Body of pancreas (tissue), 4 donors: ENCODE results near the gene SLC12A7. TPM values are rescaled to one million over a fixed set of nuclear protein-coding genes. Genes with fewer than 3 reads are reported as not detected.
A peak's percentile ranks its signal among the peaks of the same experiment; 100 is the strongest.

Source experiments
- ATAC-seq: fragments of 150-250 bp; one replicate; pipeline ENCODE4 v1.9.1; 2016
- DNase-seq, 4 donors: peaks; one replicate each; pipeline ENCODE4 v3.0.0-alpha.2; 2019
- H3K27ac ChIP-seq, 4 donors: fragments of 200-600 bp; sonication (generic); 1 replicate in 3 of 4; 2 replicates in 1 of 4; pipeline versions ENCODE4 v1.5.1 to v1.6.1; 2016 to 2019; ENCODE audit warnings: mild to moderate bottlenecking in 1 of 4, mixed read lengths in 1 of 4, moderate library complexity in 1 of 4
- H3K27me3 ChIP-seq, 2 donors: fragments of 200-600 bp; sonication (generic); one replicate each; pipeline ENCODE4 v1.6.0; 2016; ENCODE audit warnings: mild to moderate bottlenecking in 1 of 2
- H3K36me3 ChIP-seq, 2 donors: fragments of 200-600 bp; sonication (generic); replicated peaks in 1 of 2; 2 replicates each; pipeline ENCODE4 v1.5.1; 2016; ENCODE audit warnings: low read depth in 2 of 2; ENCODE audit not compliant: insufficient read depth in 1 of 2
- H3K4me1 ChIP-seq: fragments of 200-600 bp; sonication (generic); one replicate; pipeline ENCODE4 v1.6.0; 2016
- H3K4me3 ChIP-seq, 2 donors: fragments of 200-600 bp; sonication (generic); 1 replicate in 1 of 2; 2 replicates in 1 of 2; pipeline ENCODE4 v1.5.1; 2016 to 2019
- H3K9me3 ChIP-seq, 3 donors: fragments of 200-600 bp; sonication (generic); 1 replicate in 2 of 3; 2 replicates in 1 of 3; pipeline ENCODE4 v1.5.1; 2016
- CTCF ChIP-seq, 7 experiments: fragments of 450-650 bp in 4 of 7; fragments of 200-600 bp in 3 of 7; sonication (generic) in 3 of 7; IDR thresholded peaks; one replicate each; pipeline ENCODE4 v1.5.1; 2016 to 2019; ENCODE audit warnings: antibody characterized with exemption in 7 of 7
- POLR2A ChIP-seq, 3 donors: fragments of 450-650 bp; IDR thresholded peaks; one replicate each; pipeline ENCODE4 v1.6.1; 2016; ENCODE audit warnings: antibody characterized with exemption in 3 of 3, mild to moderate bottlenecking in 2 of 3
- WGBS, 2 donors: methylation state at CpG; one replicate each; pipeline ENCODE4 v1.1.5; 2017; 5-methylcytosine and 5-hydroxymethylcytosine counted together
- intact Hi-C: fragments of 100-400 bp; cut with DNase I; formaldehyde crosslinking; loops from one replicate; pipeline ENCODE4 v1.15.1; 2023
- total RNA-seq, 2 donors: library from RNA; depleted of rRNA; stranded (reverse); fragments of >200 nt; gene quantifications; one replicate each; pipeline ENCODE4 v1.1.0, GENCODE V29; 2016

The SLC12A7 gene
- total RNA-seq, 2 donors from 2014 or later, result 35.5 to 42.8 TPM

DNA sequence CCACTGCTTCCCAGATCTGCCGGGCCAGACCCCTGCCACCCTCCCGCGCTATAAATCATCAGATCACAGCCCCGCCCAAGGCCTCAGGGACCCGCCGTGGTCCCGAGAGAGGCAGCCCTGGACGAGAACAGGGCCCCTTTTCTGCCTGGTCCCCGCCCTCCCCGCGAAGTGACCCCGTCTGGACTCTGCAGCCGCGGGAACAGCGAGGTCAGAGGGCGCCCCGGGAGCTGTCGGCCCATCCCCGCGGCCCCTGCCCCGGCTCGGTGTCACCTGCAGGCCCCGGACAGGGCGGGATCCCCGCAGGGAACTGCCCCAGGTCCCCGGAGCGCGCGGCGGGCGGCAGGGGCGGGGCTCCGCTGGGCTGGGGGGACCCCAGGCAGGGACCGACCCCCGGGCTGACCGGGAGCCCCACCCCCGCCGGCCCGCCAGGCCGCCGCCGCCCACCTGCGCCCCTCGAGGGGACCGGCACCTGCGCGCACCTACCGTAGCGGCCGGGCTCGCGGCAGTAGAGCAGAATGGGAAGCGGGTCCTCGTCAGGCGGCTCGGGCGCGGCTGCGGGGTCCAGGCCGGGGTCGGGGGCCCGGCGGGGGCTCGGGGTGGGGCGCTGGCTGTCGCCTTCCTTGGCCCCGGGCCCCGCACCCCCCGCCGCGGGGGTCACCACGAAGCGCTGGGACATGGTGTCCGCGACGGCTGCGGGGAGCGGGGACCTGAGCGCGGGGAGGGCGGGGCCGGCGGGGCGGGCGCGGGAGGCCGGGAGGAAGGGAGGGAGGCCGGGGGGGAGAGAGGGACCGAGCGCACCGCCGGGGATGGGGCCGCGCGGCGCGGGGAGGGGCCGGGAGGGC lies 43.5 kb upstream of the SLC12A7 start:
- intact Hi-C loops, result no loop called here

GRCh38 chr5:1153428-1153827 lies 41.6 kb upstream of the SLC12A7 start:
- no peak for DNase-seq

More for the DNA sequence above, 43.5 kb upstream of the SLC12A7 start:
- TF ChIP-seq CTCF (IDR thresholded peaks at IDR 0.05), result no peak
- TF ChIP-seq POLR2A (IDR thresholded peaks at IDR 0.05), result no peak
- H3K27ac ChIP-seq, result peak overlapping the region; percentile 25 to 74 (median 68)
- no peak overlapping the region for H3K4me3 ChIP-seq
- H3K9me3 ChIP-seq, result peaks cover 0 to 7% (median 0%) of the 10 kb centered on the region in 3 donors
- DNase-seq (peak in 1 of 4 donors; percentile 40), ATAC-seq (peak; percentile 52)
- no peaks in the 10 kb centered on the region for H3K36me3 ChIP-seq
- peaks cover 34% of the 10 kb centered on the region for H3K4me1 ChIP-seq
- WGBS, 2 donors, result 5 to 10% methylated on average over 2 to 48 of the region's 98 CpGs
- peaks cover 0 to 3% of the 10 kb centered on the region in 2 donors for H3K27me3 ChIP-seq

DNA sequence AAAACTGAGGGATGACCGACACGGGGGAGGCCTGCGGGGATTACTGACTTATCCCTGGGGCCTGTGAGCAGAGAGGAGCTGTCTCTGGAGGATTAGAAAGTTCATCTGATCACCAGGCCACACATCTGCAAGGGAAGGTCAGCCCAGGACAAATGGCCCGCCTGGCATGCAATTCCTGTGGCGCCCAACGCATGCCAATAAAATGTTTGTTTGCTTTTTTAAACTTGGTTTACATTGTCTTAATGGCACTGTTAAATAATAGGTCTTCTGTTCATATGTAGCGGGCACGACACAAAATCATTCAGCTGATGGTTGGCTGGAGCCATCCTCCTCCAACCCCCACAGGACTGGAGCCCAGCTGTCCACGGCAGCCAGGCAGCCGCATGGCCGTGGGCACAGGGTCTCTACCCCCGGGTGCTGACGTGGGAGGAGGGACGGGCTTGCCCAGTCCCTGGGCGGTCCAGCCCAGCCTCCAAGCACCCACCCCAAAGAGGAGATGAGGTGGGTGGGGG lies 41.0 kb upstream of the SLC12A7 start:
- no peak overlapping the region for H3K4me3 ChIP-seq
- H3K36me3 ChIP-seq, result no peaks in the 10 kb centered on the region
- DNase-seq (no peak), ATAC-seq (peak; percentile 39)
- peaks cover 32% of the 10 kb centered on the region for H3K4me1 ChIP-seq
- peaks cover 0 to 3% of the 10 kb centered on the region in 2 donors for H3K27me3 ChIP-seq
- peak overlapping the region; percentile 16 to 71 (median 65) for H3K27ac ChIP-seq
- peaks cover 0 to 7% (median 0%) of the 10 kb centered on the region in 3 donors for H3K9me3 ChIP-seq
- intact Hi-C loops, result no loop called here
- TF ChIP-seq CTCF (IDR thresholded peaks at IDR 0.05) (no peak), POLR2A (IDR thresholded peaks at IDR 0.05) (no peak)
- 31 to 54% methylated on average over 11 to 15 of the region's 15 CpGs for WGBS, 2 donors

More at GRCh38 chr5:1153428-1153827, 41.6 kb upstream of the SLC12A7 start:
- no peak overlapping the region for H3K4me3 ChIP-seq
- peaks cover 32% of the 10 kb centered on the region for H3K4me1 ChIP-seq
- H3K36me3 ChIP-seq, result no peaks in the 10 kb centered on the region
- no peak for TF ChIP-seq CTCF (IDR thresholded peaks at IDR 0.05)
- TF ChIP-seq POLR2A (IDR thresholded peaks at IDR 0.05), result no peak
- intact Hi-C loops, result no loop called here
- peaks cover 0 to 3% of the 10 kb centered on the region in 2 donors for H3K27me3 ChIP-seq
- WGBS, 2 donors, result 52% methylated on average over 12 of the region's 12 CpGs; no CpG with 5 or more reads in 1 of the 2 donors
- H3K9me3 ChIP-seq, result peaks cover 0 to 7% (median 0%) of the 10 kb centered on the region in 3 donors
- peak; percentile 18 for ATAC-seq
- peak overlapping the region; percentile 16 to 71 (median 65) for H3K27ac ChIP-seq

DNA sequence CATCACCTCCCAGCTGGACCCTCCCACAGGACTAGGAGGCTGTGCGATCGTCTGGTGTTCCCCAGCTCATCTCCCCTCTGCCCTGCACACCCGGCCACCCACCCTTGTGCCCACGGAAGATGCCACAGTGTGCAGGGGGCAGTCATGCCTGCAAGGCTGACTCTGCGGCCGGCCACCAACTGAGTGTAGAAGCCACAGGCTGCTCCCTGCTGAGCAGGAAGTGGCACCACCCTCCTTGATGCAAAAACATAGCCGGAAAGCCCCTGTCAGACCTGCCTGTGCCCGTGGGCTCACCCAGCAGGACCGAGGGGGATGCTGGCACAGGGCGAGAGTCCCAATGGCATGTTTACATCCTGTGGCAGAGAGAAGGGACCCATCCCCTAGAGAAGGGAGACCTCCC lies 40.3 kb upstream of the SLC12A7 start:
- Histone ChIP-seq H3K27me3 (peaks cover 0 to 3% of the 10 kb centered on the region in 2 donors), H3K36me3 (no peaks in the 10 kb centered on the region), H3K4me1 (peaks cover 32% of the 10 kb centered on the region), H3K27ac (peak overlapping the region in 2 of 4 donors; percentile 67 to 71), H3K9me3 (peaks cover 0 to 6% (median 0%) of the 10 kb centered on the region in 3 donors), H3K4me3 (no peak overlapping the region)
- intact Hi-C loops, result no loop called here
- no peak for DNase-seq
- 57 to 80% methylated on average over 1 to 10 of the region's 10 CpGs for WGBS, 2 donors
- TF ChIP-seq CTCF (IDR thresholded peaks at IDR 0.05) (no peak), POLR2A (IDR thresholded peaks at IDR 0.05) (no peak)
- peak; percentile 27 for ATAC-seq
